Lung (tissue), 12 donors: Measurements from ENCODE around the gene ADCYAP1R1. TPM values are rescaled to one million over a fixed set of nuclear protein-coding genes. Genes with fewer than 3 reads are reported as not detected.

Experiments used
- ATAC-seq: fragments of 200-7000 bp; cut with Tn5 transposase; one replicate; pipeline ENCODE4 v1.9.1; 2020; ENCODE audit warnings: moderate number of reproducible peaks; ENCODE audit not compliant: insufficient read depth, low FRiP score
- DNase-seq, 3 donors: peaks; one replicate each; pipeline ENCODE4 v3.0.0-alpha.2; 2013 to 2017
- H3K27ac ChIP-seq, 2 donors: one replicate each; pipeline ENCODE4 v1.5.1; 2013; ENCODE audit warnings: mild to moderate bottlenecking in 2 of 2, moderate library complexity in 2 of 2, control low read depth in 1 of 2, inconsistent platforms in 1 of 2, low read depth in 1 of 2, low read length in 1 of 2
- H3K27me3 ChIP-seq, 3 donors: one replicate each; pipeline ENCODE4 v1.5.1; 2013; ENCODE audit warnings: low read length in 2 of 3; ENCODE audit not compliant: control insufficient read depth in 3 of 3, insufficient read depth in 3 of 3
- H3K36me3 ChIP-seq, 4 donors: one replicate each; pipeline ENCODE4 v1.5.1; 2013; ENCODE audit warnings: low read length in 4 of 4, mild to moderate bottlenecking in 1 of 4, moderate library complexity in 1 of 4; ENCODE audit not compliant: control insufficient read depth in 4 of 4, insufficient read depth in 4 of 4
- H3K4me1 ChIP-seq, 5 donors: one replicate each; pipeline ENCODE4 v1.5.1; 2013; ENCODE audit warnings: low read length in 5 of 5, mild to moderate bottlenecking in 2 of 5, moderate library complexity in 1 of 5; ENCODE audit not compliant: control insufficient read depth in 5 of 5, insufficient read depth in 5 of 5
- H3K4me3 ChIP-seq: one replicate; pipeline ENCODE4 v1.5.1; 2013; ENCODE audit warnings: mild to moderate bottlenecking, control low read depth, moderate library complexity
- H3K9ac ChIP-seq, 2 donors: one replicate each; pipeline ENCODE4 v1.5.1; 2013; ENCODE audit warnings: low read length in 2 of 2, control low read depth in 1 of 2; ENCODE audit not compliant: insufficient read depth in 1 of 2
- H3K9me3 ChIP-seq, 4 donors: one replicate each; pipeline ENCODE4 v1.5.1; 2013; ENCODE audit warnings: low read length in 3 of 4, mild to moderate bottlenecking in 1 of 4, moderate library complexity in 1 of 4; ENCODE audit not compliant: control insufficient read depth in 4 of 4, insufficient read depth in 3 of 4
- CTCF ChIP-seq: IDR thresholded peaks from 2 replicates; pipeline ENCODE4 v1.5.1; 2012; ENCODE audit warnings: mild to moderate bottlenecking; ENCODE audit errors: control extremely low read depth, extremely low read depth
- WGBS, 2 donors: extraction: QIAGEN DNeasy Blood & Tissue Kit; methylation state at CpG; one replicate each; pipeline ENCODE4 v1.1.7; 2013; 5-methylcytosine and 5-hydroxymethylcytosine counted together
- polyA plus RNA-seq, 2 donors: library from polyadenylated mRNA; stranded (reverse); fragments of 200-250 nt; gene quantifications; one replicate each; pipeline ENCODE4 v1.2.1, GENCODE V29; 2013
- total RNA-seq, 2 donors: library from RNA; depleted of rRNA in 1 of 2; stranded (reverse); fragments of >200 nt in 1 of 2; gene quantifications; one replicate each; pipeline ENCODE4 v1.2.1, GENCODE V29; 2014 to 2021
- donor health status: control.
- donor health status: control.
- donor health status: Bipolar disorder and iron deficiency.
- donor health status: healthy.
- donor health status: DM: yes; HTN: yes; CAD: no.

Gene ADCYAP1R1
- total and polyA plus RNA-seq, 4 donors, result 0.14 to 1.00 (median 0.39) TPM

GRCh38 chr7:31102973-31103850 is 51.1 kb downstream of the ADCYAP1R1 start:
- WGBS, 2 donors, result 64 to 75% methylated on average over 9 of the region's 9 CpGs
- no peak overlapping the region for H3K27ac ChIP-seq

GRCh38 chr7:31104361-31105255 is 52.5 kb downstream of the ADCYAP1R1 start:
- Histone ChIP-seq H3K9ac (no peak overlapping the region), H3K36me3 (no peaks in the 10 kb centered on the region), H3K4me1 (no peaks in the 10 kb centered on the region), H3K27ac (no peak overlapping the region), H3K27me3 (no peaks in the 10 kb centered on the region), H3K4me3 (no peak overlapping the region), H3K9me3 (peaks cover 0 to 5% (median 0%) of the 10 kb centered on the region in 4 donors)
- DNase-seq, result peak in 1 of 3 donors; percentile 9
- no peak for TF ChIP-seq CTCF
- ATAC-seq, result no peak
- 84 to 85% methylated on average over 8 of the region's 8 CpGs for WGBS, 2 donors

More at GRCh38 chr7:31102973-31103850, 51.1 kb downstream of the ADCYAP1R1 start:
- no peaks in the 10 kb centered on the region for H3K36me3 ChIP-seq
- DNase-seq, result peak in 1 of 3 donors; percentile 6
- peaks cover 0 to 5% (median 0%) of the 10 kb centered on the region in 4 donors for H3K9me3 ChIP-seq
- H3K9ac ChIP-seq, result no peak overlapping the region
- ATAC-seq, result no peak
- H3K27me3 ChIP-seq, result no peaks in the 10 kb centered on the region
- no peak for TF ChIP-seq CTCF
- H3K4me3 ChIP-seq, result no peak overlapping the region
- H3K4me1 ChIP-seq, result no peaks in the 10 kb centered on the region

- ATAC-seq (no peak), DNase-seq (no peak)
- no peaks in the 10 kb centered on the region for H3K27me3 ChIP-seq
- WGBS, 2 donors, result 88 to 91% methylated on average over 7 of the region's 7 CpGs
- no peak overlapping the region for H3K4me3 ChIP-seq
- no peak overlapping the region for H3K9ac ChIP-seq
- no peak overlapping the region for H3K27ac ChIP-seq
- no peak for TF ChIP-seq CTCF
- no peaks in the 10 kb centered on the region for H3K36me3 ChIP-seq
- no peaks in the 10 kb centered on the region for H3K4me1 ChIP-seq
- H3K9me3 ChIP-seq, result peaks cover 0 to 5% (median 0%) of the 10 kb centered on the region in 4 donors
Measured at GRCh38 chr7:31105256-31105950, 53.3 kb downstream of the ADCYAP1R1 start.
